GM20000 (cell line): Measurements from ENCODE around the gene SHANK2.

Source experiments
- DNase-seq: peaks from one replicate; pipeline ENCODE4 v3.0.0; 2012; ENCODE audit warnings: low spot score
- CTCF ChIP-seq: IDR thresholded peaks from 2 replicates; pipeline ENCODE4 v1.5.1; 2012; ENCODE audit warnings: mild to moderate bottlenecking, control low read depth; ENCODE audit errors: extremely low read depth, missing control alignments

SHANK2 gene

GRCh38 chr11:71223081-71223405 lies 29.3 kb downstream of the SHANK2 start:
- no peak for TF ChIP-seq CTCF

GRCh38 chr11:71222318-71223080 lies 29.9 kb downstream of the SHANK2 start:
- TF ChIP-seq CTCF = no peak
- DNase-seq = no peak

More at GRCh38 chr11:71223081-71223405, 29.3 kb downstream of the SHANK2 start:
- no peak for DNase-seq

GRCh38 chr11:71221821-71222220 lies 30.6 kb downstream of the SHANK2 start:
- no peak for DNase-seq
- TF ChIP-seq CTCF = no peak

GRCh38 chr11:71221201-71221600 lies 31.2 kb downstream of the SHANK2 start:
- no peak for TF ChIP-seq CTCF

GRCh38 chr11:71218789-71219499 lies 33.4 kb downstream of the SHANK2 start:
- no peak for DNase-seq
- no peak for TF ChIP-seq CTCF

More at GRCh38 chr11:71221201-71221600, 31.2 kb downstream of the SHANK2 start:
- no peak for DNase-seq

- no peak for DNase-seq
- no peak for TF ChIP-seq CTCF
These were observed 36.9 kb downstream of the SHANK2 start for GRCh38 chr11:71215425-71215965.
